Muscle layer of duodenum (tissue), 2 donors: Measurements from ENCODE around the gene RPS18.
"Not testable (repeated sequence)": the region's sequence is repeated elsewhere in the genome, so short reads cannot be mapped to it uniquely, and the experiment has no call there.

Experiments
- H3K27ac ChIP-seq: one replicate; pipeline ENCODE4 v1.7.0; 2013; ENCODE audit warnings: mild to moderate bottlenecking, low read length
- H3K27me3 ChIP-seq: one replicate; pipeline ENCODE4 v1.7.0; 2013; ENCODE audit warnings: low read depth, mild to moderate bottlenecking, control low read depth, low read length
- H3K36me3 ChIP-seq, 2 donors: one replicate each; pipeline ENCODE4 v1.7.0; 2013; ENCODE audit warnings: low read length in 2 of 2, control low read depth in 1 of 2, mild to moderate bottlenecking in 1 of 2; ENCODE audit not compliant: insufficient read depth in 2 of 2, control insufficient read depth in 1 of 2
- H3K4me1 ChIP-seq, 2 donors: one replicate each; pipeline ENCODE4 v1.7.0; 2013; ENCODE audit warnings: low read length in 2 of 2, mild to moderate bottlenecking in 2 of 2, control low read depth in 1 of 2, moderate library complexity in 1 of 2; ENCODE audit not compliant: insufficient read depth in 2 of 2, control insufficient read depth in 1 of 2
- H3K4me3 ChIP-seq, 2 donors: one replicate each; pipeline ENCODE4 v1.7.0; 2013; ENCODE audit warnings: low read length in 2 of 2, low read depth in 1 of 2, mild to moderate bottlenecking in 1 of 2
- H3K9me3 ChIP-seq, 2 donors: one replicate each; pipeline ENCODE4 v1.7.0; 2013; ENCODE audit warnings: low read length in 2 of 2, control low read depth in 1 of 2, mild to moderate bottlenecking in 1 of 2; ENCODE audit not compliant: control insufficient read depth in 1 of 2
- donor health status: healthy.

Gene RPS18

DNA sequence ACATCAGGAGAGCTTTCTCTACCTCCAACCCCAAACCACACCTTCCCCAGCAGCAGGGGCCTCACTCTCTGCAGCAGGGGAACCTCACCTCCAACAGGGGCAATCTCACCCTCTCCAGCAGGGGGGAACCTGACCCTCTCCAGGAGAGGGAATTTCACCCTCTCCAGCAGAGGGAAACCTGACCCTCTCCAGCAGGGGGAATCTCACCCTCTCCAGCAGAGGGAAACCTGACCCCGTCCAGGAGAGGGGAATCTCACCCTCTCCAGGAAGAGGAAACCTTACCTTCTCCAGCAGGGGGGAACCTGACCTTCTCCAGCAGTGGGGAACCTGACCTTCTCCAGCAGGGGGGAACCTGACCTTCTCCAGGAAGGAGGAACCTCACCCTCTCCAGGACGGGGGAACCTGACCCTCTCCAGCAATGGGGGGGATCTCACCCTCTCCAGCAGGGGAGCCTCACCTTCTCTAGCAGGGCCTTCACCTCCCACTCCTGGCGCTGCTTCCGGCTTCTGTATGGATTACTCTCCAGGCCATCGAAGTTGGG lies 8.2 kb downstream of the RPS18 start:
- Histone ChIP-seq H3K36me3 (peaks cover 22 to 71% of the 10 kb centered on the region in 2 donors), H3K4me3 (no peak overlapping the region), H3K27ac (no peak overlapping the region), H3K9me3 (no peaks in the 10 kb centered on the region), H3K27me3 (no peaks in the 10 kb centered on the region), H3K4me1 (peaks cover 4 to 42% of the 10 kb centered on the region in 2 donors)

DNA sequence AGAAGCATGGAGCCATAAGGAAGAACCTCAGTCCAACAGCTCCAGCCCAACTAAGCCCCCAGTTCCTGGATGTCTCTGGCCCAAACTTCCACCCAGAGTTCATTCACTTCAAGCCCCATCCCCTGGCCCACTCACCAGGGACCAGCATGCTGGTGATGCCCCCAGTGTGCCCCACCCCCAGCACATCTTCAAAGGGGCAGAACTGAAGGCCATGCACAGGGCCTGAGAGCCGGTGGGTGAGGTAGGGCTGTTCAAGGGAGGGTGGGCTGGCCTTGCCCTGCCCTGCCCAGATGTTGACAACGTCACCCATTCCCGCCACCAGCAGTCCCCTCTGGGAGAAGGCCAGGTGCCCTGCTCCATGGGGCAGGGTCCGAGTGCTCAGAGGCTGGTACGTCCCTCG lies 8.7 kb downstream of the RPS18 start:
- H3K4me3 ChIP-seq, result no peak overlapping the region
- H3K9me3 ChIP-seq, result no peaks in the 10 kb centered on the region
- H3K4me1 ChIP-seq, result peaks cover 4 to 37% of the 10 kb centered on the region in 2 donors
- peaks cover 17 to 68% of the 10 kb centered on the region in 2 donors for H3K36me3 ChIP-seq
- no peaks in the 10 kb centered on the region for H3K27me3 ChIP-seq
- H3K27ac ChIP-seq, result no peak overlapping the region

GRCh38 chr6:33285214-33285613 lies 13.3 kb downstream of the RPS18 start:
- H3K36me3 ChIP-seq, result peaks cover 18 to 58% of the 10 kb centered on the region in 2 donors

DNA sequence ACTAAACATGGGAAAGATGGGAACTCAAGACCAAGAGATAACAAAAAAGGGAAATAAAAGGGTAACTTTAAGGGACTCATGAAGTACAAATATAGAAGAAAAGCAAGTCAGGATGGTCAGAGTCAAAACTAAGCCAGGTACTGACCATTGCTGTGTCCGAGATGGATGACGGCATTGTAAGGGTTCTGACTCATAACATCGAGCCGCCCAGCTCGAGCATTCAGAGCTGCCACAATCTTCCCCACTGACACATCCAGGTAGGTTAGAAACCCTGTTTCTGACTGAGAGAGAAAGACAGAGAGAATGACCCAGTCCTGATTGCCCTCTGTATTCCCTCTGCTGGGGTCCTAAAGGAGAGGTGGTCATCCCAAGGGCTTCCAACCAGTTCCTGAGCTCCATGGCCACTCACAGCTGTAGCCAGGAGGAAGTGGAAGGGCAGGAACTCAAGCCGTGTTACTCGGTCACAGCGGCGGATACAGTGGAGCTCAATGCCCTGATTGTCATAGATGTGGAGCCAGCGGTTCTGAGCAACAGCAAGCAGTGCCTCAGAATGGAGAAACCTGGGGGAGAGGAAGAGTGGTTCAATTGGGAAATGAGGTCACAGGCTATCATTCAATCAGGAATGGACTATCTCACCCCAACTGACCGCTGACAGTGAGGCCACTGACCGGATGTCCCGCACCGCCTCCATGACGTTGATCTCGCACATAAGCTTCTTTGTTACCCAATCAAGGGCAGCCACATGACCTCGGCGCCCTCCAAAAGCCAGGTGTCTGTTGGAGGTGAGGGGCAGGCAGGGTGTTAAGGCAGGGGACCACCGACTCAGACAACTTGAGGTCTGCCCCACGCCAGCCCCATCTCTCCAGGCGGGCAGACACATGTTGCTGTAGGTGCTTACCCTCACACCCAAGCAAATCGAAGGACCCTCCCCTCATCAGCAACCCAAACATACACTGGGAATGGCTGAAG lies 15.4 kb downstream of the RPS18 start:
- Histone ChIP-seq H3K4me3 (peak overlapping the region in 1 of 2 donors; percentile 99), H3K36me3 (peaks cover 17 to 54% of the 10 kb centered on the region in 2 donors), H3K9me3 (no peaks in the 10 kb centered on the region), H3K27me3 (no peaks in the 10 kb centered on the region), H3K4me1 (peaks cover 14 to 23% of the 10 kb centered on the region in 2 donors), H3K27ac (no peak overlapping the region)

More at GRCh38 chr6:33285214-33285613, 13.3 kb downstream of the RPS18 start:
- not testable (repeated sequence) for H3K4me3 ChIP-seq, H3K27me3 ChIP-seq, H3K27ac ChIP-seq, H3K9me3 ChIP-seq
- H3K4me1 ChIP-seq, result peaks cover 12 to 18% of the 10 kb centered on the region in 2 donors

- no peaks in the 10 kb centered on the region for H3K9me3 ChIP-seq
- peaks cover 19 to 57% of the 10 kb centered on the region in 2 donors for H3K36me3 ChIP-seq
- peaks cover 14 to 23% of the 10 kb centered on the region in 2 donors for H3K4me1 ChIP-seq
- peak overlapping the region; percentile 92 for H3K27ac ChIP-seq
- peak overlapping the region; percentile 97 to 99 for H3K4me3 ChIP-seq
- no peaks in the 10 kb centered on the region for H3K27me3 ChIP-seq
These were observed 16.5 kb downstream of the RPS18 start for GRCh38 chr6:33288141-33288920.

DNA sequence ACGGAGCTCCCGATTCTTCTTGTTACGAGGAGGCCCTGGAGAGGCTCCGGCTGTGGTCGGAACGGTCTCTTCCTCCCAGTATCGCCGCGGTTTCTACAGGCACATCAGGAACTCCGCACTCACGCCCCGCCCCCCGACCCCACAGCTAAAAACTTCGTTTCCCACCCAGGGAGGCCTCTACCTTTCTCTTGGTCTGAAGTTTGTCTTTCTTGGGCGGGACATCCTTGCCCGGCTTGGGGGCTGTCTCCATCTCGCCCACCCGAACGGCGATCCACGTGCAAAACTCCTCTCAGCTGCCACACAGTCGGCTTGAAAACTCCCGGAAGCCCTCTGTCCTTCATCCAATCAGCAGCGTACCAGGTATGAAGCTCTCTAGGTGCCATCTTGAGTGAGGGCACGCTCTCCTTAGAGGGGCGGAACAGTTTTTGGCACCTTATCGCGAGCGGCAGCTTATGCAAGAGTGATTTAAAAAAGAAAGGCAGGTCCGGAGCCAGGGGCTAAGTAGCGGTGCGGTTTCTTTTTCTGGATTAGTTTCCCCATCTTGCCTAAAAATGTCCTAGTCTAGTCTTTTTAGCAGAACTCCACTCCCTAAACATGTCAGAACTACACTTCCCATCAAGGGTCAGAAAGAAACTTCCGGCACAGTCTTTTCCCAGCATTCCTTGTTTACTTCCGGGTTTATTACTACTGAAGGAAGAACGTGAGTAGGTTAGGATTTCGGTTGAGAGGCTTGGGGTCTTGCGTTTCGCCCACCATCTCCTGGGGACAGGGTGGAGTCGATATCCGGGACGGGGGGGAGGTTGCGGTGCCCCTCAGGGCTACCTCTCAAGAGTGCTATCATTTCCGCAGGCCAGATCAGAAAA lies 17.3 kb downstream of the RPS18 start, which contains the start of the genes PFDN6 and WDR46:
TSS of gene PFDN6 (plus strand) at position 681 of the 863 bp plus-strand sequence. CDS start 256 bp downstream, outside the sequence.
TSS of gene WDR46 (minus strand) at position 319 of the 863 bp plus-strand sequence. CDS start at position 250, 69 bp downstream.
- H3K27ac ChIP-seq, result peak within 1 kb of the TSS; percentile 92
- H3K4me1 ChIP-seq, result peaks cover 14 to 23% of the 10 kb centered on the region in 2 donors
- peak within 1 kb of the TSS; percentile 97 to 99 for H3K4me3 ChIP-seq
- H3K36me3 ChIP-seq, result peaks cover 22 to 59% of the 10 kb centered on the region in 2 donors
- H3K9me3 ChIP-seq, result no peaks in the 10 kb centered on the region
- no peaks in the 10 kb centered on the region for H3K27me3 ChIP-seq

DNA sequence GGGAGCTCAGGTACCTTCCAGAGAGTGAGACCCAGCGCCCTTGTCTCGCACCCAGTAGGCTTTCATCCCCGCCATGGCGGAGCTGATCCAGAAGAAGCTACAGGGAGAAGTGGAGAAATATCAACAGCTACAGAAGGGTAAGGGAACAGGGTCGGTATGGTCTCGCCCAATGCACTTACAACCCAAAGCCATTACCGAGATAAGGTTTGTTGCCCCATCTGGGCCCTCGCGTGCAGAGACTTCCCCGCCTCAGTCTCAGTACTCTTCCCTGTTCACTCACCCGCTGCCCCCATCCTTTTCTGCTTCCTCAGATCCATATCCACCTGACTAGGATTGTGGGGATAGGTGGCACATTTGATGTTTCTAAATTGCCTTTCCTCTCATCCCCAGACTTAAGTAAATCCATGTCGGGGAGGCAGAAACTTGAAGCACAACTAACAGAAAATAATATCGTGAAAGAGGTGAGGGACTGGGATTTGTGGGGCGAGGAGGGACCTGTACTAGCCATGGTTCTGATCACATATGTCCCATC lies 18.0 kb downstream of the RPS18 start:
- Histone ChIP-seq H3K4me3 (peak overlapping the region; percentile 97 to 99), H3K36me3 (peaks cover 24 to 55% of the 10 kb centered on the region in 2 donors), H3K9me3 (no peaks in the 10 kb centered on the region), H3K27ac (peak overlapping the region; percentile 92), H3K27me3 (no peaks in the 10 kb centered on the region), H3K4me1 (peaks cover 14 to 27% of the 10 kb centered on the region in 2 donors)

- Histone ChIP-seq H3K27ac (no peak overlapping the region), H3K36me3 (peaks cover 24 to 57% of the 10 kb centered on the region in 2 donors), H3K9me3 (no peaks in the 10 kb centered on the region), H3K4me1 (peaks cover 14 to 27% of the 10 kb centered on the region in 2 donors), H3K27me3 (no peaks in the 10 kb centered on the region), H3K4me3 (peak overlapping the region; percentile 97 to 99)
These were observed 18.6 kb downstream of the RPS18 start for GRCh38 chr6:33290459-33290858.

DNA sequence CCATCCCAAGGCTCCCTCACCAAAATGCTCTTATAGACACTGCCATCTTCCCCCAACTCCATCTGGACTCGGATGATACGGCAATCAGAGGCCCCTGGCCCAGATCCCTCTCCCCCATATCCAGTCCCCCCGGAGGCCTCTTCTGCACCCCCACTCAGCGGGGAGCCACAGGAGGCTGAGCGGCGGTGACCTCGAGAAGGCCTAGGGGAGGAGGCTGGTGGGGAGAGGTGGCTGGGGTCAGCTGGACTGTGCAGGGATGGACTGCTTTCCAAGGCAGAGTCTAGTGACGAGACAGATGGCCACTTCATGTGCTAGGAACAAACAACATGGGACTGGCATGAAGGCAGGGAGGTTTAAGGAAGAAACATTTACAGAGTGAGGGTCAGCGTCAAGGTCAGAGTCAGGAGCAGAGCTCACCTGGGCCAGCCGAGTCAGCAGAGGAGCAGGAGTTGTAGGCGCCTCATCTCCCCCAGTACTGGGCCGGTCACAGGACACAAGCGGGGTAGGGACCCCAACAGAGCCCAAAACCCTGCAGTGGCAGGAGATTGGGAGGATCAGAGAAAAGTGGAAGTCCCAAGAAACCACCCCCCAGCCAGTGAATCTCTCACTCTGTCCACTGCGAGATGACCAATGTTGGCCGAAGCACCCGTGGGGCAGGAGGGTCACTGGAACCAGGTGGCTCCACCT lies 21.3 kb downstream of the RPS18 start:
- Histone ChIP-seq H3K4me3 (no peak overlapping the region), H3K9me3 (no peaks in the 10 kb centered on the region), H3K27ac (no peak overlapping the region), H3K36me3 (peaks cover 21 to 52% of the 10 kb centered on the region in 2 donors), H3K27me3 (no peaks in the 10 kb centered on the region), H3K4me1 (peaks cover 11 to 29% of the 10 kb centered on the region in 2 donors)
